Ramos (cell line): ENCODE results near the gene MAJIN.
"Not testable (repeated sequence)": the region's sequence is repeated elsewhere in the genome, so short reads cannot be mapped to it uniquely, and the experiment has no call there.

Experiments used
- in situ Hi-C: fragments of 300-500 bp; cut with MboI; formaldehyde crosslinking; loops from one replicate; pipeline ENCODE4 v1.14.3; 2022; ENCODE audit warnings: low sequenced_read_pairs; ENCODE audit not compliant: unreplicated experiment

MAJIN gene, protein sequence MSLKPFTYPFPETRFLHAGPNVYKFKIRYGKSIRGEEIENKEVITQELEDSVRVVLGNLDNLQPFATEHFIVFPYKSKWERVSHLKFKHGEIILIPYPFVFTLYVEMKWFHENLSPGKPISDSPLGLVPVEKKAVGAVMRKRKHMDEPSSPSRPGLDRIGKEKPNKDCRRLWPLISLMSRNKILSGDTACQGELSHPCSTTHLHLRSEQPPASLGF

GRCh38 chr11:64971421-64972233, at the start of gene MAJIN:
MAJIN (minus strand) TSS chr11:64972108; CDS start chr11:64959405, 12,703 bp downstream.
- in situ Hi-C loops, result no loop called here

DNA sequence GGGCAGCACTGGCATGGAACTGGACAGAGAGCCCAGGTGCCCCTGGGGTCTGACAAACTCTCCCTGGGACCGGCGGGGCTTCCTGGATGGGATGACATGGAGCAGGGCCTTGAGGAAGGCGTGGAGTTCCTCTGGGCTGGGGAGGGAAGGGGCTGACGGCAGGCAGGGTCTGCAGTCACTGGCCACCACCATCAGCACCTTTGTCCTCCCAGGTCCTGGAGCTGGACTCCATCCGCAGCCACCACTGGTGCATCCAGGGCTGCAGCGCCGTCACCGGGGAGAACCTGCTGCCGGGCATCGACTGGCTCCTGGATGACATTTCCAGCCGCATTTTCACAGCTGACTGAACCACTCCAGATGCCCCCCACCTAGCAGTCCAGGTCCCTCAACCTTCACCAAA, 49.6 kb upstream of the MAJIN start:
- in situ Hi-C loops, result no loop called here

DNA sequence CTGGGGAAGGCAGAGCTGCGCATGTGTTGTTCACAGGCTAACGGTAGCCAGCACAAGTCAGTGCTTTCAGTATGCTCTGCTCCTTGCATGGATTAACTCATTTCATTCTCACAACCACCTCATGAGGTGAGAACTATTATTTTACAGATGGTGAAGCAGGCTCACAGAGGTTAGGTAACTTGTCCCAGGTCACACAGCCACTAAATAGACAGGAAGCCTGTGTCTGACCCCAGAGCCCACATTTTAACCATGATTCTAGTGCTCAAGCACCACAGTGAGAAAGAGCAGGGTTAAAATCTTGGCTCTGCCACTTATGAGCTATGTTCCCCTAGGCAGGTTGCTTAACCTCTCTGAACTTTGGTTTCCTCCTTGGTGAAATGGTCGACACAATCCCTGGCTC, 49.1 kb upstream of the MAJIN start:
- in situ Hi-C loops, result no loop called here

GRCh38 chr11:65019824-65020223, 47.9 kb upstream of the MAJIN start:
- in situ Hi-C loops, result no loop called here

DNA sequence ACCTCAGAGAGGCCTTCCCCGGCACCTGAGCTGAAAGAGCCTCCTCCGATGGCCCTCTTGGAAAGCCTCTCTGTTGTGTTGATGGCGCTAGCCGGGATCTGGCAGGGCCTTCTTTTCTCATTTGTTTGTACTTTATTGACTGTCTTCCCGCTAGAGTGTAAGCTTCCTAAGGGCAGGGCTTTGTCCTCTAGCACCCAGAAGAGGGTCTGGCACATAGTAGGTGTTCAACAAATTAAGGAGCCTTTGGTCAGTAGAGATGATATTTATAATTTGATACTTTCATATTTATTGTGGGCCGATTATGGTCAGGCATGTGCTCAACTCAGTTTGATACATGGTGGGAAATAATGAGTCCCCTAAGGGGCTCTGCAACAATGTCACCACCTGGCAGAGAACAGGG, 46.0 kb upstream of the MAJIN start:
- in situ Hi-C loops, result no loop called here

DNA sequence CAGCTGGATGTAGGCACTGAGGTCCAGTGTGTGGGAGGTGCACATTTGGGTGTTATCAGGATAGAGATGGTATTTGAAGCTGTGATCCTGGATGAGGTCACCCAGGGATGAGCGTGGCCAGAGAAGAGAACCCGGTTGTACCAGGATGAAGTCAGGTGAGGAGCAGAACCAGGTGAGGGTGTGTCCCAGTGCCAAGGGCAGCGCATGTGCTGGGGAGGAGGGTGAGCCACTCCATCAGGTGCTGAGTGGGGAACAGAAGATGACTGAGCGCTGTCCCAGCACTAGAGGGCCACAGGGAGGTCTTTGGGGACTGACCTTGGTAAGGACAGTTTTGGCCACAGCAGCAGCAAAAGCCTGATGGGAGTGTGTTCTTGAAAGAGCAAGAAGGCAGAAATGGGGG, 44.8 kb upstream of the MAJIN start:
- in situ Hi-C loops, result no loop called here

DNA sequence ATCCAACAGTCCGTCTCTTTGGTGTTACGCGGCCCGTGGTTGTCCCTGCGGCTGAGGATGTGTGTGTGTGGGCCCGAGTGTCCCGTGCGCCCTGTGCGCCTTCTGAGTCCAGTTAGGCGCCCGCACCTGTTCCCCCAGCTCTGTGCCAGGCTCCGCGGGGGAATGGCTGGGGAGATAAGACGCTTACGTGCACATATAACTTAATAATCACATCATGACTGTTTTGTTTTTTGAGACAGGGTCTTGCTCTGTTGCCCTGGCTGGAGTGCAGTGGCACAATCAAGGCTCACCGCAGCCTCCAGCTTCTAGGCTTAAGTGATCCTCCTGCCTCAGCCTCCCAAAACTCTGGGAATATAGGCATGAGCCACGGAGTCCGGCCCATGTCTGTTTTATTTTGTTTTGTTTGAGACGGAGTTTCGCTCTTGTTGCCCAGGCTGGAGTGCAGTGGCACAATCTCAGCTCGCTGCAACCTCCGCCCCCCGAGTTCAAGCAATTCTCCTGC, 42.9 kb upstream of the MAJIN start:
- in situ Hi-C loops, result no loop called here

DNA sequence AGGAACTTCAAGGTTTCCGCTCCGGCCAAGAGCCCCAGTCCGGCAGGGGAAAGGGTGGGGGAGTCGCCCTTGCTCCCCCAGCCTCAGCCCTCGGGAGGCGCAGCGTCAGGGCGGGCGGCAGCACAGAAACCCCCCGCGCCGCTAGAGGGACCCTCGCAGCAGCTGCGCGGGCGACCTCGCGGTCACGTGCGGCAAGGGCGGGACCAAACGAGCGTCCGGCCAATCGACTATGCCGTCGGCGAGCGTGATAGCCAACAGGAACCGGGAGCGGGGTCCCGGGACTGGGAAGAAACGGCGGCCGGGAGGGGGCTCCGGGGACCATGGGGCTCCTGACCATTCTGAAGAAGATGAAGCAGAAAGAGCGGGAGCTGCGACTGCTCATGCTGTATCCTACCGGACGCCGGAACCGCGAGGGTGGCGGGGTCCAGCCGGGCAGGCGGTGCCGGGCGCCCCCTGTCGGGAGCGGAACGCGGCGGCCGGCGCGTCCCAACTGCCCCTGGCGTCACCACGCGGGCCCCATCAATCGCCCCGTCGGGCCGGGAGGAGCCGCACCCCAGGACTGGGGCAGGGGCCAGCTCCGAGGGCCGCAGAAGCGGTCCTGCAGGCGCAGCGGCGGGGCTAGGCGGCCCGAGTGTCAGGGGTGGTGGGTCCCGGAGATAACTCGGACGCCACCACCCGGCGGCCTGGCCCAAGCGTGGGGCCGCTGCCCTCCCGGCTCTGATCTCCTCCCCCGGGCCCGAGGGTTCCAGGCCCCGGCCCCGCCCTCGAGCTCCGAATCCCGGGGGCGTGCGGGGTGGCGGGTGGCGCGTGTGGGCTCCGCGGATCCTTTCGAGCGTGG, 42.2 kb upstream of the MAJIN start, which contains the start of gene ARL2:
Gene ARL2, plus strand, starts transcription at position 273 of the 838 bp plus-strand sequence. Its CDS starts 48 bp downstream, at position 321.
- in situ Hi-C loops, result no loop called here

DNA sequence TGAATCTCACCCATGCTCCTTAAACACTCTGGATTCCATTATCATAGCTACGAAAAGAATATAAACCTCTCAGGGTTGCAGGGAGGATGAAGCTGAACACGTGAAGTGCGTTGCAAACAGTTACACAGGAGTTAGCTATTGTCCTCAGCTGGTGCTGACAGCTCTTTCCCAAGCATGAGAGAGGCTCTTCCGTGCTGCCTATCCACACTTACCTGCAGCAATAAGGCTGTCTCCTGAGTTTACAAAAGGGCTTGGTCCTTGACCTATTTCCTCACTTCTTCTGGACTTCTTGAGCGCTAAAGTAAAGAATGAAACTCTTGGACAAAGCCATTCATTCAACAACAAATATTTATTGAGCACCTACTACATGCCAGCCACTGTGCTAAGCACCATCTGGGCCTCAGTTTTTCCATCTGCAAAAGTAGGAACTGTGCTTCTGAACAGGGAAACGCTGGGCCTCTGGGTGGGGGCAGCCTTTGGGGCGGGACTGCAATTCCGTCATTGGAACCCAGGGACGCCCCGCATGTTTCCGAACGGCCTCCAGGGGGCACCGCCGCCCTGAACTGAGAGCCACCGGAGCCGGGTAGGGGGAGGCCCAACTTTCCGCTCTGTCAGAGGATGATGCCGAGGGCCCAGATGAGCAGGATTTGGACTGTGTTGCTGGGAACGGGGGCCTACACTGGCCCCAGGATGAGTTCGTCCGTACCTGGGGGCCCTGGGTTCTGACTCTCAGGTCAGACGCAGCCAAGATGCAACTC, 41.4 kb upstream of the MAJIN start:
- in situ Hi-C loops, result no loop called here

GRCh38 chr11:65008873-65009272, 37.0 kb upstream of the MAJIN start:
- in situ Hi-C loops, result no loop called here

DNA sequence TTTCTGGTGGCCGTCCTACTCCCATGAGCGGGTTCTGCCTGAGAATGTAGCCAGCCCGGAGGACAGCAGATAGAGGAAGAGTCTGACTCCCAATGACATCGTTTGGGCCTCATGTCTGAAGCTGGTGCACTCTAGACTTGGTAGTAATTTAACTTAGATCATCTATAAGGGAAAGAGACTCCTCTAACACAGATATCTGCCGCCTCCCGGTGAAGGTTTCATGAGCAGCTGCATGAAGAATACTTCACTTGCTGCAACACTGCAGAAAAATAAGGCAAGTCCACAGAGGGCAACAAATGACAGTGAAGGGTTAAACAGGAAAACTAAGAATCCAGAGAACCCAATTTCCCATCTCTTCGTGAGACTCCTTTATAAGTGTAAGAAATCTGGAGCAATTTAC, 36.1 kb upstream of the MAJIN start:
- in situ Hi-C loops, result no loop called here

DNA sequence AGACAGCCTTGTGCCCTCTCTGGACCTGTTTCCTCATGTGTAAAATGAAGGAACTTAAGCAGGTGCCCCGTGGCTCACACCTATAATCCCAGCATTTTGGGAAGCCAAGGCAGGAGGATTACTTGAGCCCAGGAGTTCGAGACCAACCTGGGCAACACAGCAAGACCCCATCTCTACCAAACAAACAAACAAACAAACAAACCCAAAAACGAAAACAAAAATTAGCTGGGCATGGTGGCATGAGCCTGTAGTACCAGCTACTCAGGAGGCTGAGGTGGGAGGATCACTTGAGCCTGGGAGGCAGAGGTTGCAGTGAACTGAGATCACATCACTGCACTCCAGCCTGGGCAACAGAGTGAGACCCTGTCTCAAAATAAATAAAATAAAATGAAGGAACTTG, 32.1 kb upstream of the MAJIN start:
- in situ Hi-C loops, result not testable (repeated sequence)

- in situ Hi-C loops, result no loop called here
Measured at GRCh38 chr11:65003282-65003681, 31.4 kb upstream of the MAJIN start.

GRCh38 chr11:65002706-65003105, 30.8 kb upstream of the MAJIN start:
- in situ Hi-C loops, result no loop called here

DNA sequence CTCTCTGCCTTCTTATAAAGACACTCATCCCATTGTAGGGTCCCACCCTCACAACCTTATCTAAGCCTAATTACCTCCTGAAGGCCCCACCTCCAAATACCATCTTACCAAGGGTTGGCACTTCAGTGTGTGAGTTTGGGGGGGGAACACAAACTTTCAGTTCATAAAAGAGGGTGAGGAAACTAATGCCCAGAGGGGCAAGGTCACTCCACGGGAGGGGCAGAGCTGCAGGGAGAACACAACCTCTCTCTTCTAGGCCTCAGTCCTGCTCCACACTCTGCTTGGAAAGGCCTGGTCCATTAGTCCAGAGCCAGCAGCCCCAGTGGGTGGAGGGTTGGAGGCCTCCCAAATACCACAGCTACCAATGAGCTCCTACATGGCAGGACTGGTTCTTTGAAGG, 27.6 kb upstream of the MAJIN start:
- in situ Hi-C loops, result no loop called here

- in situ Hi-C loops, result no loop called here
Measured at GRCh38 chr11:64998690-64999431, 27.0 kb upstream of the MAJIN start.

DNA sequence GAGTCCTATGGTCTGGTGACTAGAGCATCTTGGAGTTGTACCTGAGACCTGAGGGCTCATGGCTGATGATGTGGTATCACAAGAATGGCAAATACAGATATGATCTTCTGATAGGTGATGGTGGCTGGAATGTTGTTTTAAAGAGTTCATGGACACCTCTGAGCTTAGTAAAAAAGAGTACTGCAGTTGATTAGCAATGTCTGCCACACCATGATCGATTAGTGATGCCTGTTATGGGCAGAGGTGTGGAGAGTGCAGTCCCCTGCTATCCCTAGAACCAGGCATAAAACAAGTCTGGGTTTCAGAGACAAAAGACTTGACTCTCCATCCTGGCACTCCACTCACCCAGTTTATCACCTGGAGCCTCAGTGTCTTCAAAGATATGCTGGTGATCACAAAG, 26.2 kb upstream of the MAJIN start:
- in situ Hi-C loops, result no loop called here

DNA sequence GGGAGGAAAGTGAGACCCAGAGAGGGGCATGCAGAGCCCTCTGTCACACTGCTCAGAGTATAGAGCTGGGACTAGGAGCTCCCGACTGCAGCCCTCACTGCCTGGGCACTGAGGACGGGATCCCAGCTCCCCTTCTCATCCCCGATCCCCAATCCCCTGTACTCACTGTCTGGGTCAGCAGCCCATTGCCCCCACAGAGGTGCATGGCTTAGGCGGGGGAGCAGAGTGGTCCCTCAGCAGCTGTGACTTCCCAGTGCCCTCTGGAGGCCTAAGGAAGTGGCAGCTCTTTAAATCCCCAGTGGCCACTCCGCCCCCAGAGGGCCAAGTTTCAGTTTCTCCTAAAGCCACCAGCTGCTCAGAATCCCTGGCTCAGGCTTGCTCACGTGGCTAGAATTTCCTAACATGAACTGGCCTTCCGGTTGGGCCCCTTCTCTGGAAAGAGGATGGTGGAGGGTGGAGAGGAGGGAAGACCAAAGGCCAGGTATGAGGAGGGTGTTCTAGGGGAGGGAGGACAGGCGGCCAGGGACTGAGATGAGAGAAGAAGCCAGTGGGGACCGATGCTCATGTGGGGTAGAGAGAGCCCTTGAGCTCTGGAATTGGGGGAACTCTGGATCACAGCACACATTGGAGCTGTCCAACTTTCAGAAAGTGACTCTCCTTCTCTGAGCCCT, 24.9 kb upstream of the MAJIN start, which contains the start of gene BATF2:
Gene BATF2, minus strand, starts transcription at position 262 of the 671 bp plus-strand sequence. Its CDS starts 57 bp downstream, at position 205.
- in situ Hi-C loops, result no loop called here

- in situ Hi-C loops, result no loop called here
Measured at GRCh38 chr11:64996327-64996709, 24.4 kb upstream of the MAJIN start.
